HG03575 (cell line): ENCODE data around the gene CD27.

Source experiments
- ATAC-seq: cut with Tn5 transposase; IDR thresholded peaks from one replicate; pipeline ENCODE4 v1.9.1; 2021; ENCODE audit not compliant: unreplicated experiment, insufficient number of reproducible peaks, low FRiP score; ENCODE audit errors: extremely low read depth

The CD27 gene

DNA sequence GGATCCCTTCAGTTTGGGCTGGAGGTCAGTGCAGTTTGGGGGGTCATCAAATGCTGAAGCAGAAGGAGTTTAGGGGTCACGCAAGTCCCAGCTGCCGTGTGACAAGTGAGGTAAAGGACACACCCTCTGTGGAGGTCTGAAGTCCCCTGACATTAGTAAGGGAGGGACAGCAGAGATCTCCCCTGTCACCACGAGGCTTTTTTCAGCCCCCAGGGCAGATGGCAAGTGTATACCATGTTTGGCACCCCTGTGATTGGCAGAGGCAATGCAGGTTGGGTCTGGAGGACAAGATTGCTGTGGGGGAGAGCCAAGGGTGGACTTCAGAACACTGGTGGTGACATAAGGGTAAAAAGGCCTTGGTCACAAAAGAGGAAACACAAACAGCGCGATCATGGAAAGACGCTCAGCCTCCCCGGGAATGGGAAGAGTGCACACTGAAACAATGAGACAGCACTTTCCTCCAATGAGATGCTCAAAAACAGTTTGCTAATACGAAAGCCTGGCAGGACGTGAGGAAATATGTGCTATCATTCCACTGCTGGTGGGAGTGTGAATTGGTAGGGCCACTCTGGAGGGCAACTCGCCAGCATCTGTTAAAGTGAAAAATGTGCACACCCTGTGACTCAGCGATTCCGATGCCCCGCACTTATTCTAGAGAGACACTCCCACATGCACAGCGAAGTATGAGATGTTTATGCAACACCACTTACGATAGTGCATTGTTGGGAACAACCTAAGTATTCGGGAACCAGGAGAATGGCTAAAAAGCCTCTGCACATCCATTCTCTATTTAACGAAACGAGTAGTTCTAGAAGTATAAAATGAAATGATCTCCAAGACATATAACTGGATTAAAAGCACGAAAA lies 14.4 kb upstream of the CD27 start:
- ATAC-seq: no peak

DNA sequence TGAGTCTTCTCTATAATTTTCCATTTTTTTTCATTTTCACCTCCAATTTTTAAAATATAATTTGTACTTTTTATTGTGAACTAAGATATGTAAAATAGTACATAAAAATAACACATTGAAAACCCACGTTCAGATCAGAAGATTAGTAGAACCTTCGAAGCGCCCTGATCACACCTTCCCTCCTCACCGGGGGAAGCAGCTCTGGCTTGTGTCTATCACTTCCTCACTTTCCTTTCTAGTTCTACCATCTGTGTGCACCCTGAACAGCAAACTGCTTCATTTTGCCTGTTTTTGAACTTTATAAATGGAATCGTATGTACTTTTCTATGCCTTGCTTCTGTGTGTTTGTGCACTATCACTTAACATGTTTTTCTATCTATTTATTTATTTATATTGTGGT lies 11.8 kb upstream of the CD27 start:
- no peak for ATAC-seq

DNA sequence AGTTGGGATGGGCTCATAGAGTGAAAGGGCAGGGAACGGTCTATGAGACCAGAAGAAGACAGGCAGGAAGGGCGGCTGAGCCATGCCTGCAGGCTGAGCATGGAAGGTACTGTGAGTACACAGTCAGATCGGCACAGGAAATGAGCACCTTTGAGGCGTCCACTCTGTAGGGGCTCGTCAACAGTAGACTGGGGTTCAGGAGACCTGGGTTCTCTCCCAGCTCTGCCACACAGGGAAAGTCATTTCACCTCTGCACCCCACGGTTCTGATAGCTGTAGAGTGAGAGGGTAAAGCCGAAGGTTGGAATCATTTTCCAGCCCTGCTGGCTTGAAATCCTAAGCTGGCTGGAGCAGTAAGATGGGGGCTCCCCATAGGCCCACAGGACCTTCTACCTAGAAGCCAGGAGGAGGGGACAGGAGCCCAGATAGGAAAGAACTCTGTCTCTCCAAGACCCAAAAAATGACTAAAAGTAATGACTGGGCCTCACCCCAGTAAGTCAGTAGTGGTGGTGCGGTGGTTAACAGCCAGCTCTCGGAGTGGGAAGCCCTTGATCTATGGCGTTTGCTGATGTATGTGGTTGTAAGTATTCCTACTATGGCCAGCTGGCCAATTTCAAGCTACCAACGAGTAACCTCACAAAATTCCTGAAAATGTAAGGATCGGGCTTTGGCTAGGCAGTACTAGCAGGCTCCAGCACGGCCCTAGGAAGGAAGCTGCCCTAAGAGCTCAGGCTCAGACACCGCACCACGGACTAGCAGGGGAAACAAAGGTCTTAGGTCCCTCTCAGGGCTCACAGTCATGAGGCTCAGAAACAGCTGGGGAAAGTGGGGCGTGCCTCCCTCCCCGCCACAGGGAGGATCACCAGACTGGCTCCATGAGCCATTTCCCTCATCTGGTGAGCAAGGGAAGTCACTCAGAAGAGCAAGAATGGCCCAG lies 10.3 kb upstream of the CD27 start:
- no peak for ATAC-seq

DNA sequence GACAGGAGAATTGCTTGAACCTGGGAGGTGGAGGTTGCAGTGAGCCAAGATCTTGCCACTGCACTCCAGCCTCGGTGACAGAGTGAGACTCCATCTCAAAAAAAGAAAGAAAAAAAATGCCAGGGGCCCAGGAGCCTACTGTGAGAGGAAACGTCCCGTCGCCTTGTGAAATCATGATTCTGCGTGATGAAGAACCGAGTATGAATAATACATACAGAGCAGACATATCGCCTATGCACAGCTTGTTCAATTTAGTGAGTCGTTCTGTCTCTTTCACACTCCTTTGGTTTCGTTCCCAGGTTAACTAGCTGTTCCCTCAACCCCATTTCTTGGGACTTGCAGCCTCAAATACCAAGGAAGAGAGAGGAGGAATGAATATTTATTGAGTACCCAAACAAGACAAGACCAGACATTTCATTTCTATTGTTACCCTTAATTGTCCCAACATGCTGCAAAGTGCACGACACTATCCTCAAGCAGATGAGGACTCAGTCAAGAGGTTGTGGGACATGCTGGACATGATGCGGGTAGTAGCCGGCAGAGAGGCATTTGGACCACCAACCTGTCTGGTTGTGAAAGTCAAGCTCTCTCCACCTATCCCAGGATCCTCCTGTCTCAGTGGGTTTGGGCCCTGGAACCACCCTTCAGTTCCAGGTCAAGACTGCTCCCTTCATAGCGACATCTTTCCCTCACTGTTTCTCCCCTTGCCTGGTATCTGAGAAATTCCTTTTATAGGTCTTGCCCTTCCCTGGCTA lies 8.6 kb upstream of the CD27 start:
- ATAC-seq: no peak

DNA sequence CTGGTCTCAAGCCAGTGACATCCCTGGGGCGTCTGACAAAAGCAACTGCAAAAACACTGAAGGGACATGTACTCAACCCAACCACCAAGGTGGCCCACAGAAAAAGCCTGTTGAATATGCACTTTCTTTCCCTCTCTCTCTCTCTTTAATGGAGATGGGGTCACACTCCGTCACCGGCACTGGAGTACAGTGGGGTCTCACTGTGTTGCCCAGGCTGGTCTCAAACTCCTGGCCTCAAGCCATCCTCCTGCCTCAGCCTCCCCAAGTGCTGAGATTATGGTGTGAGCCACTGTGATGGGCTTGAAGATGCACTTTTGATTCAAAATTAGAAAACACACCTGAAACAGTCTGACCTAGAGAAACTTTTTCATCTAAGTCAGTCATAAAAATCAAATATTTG lies 7.2 kb upstream of the CD27 start:
- no peak for ATAC-seq

DNA sequence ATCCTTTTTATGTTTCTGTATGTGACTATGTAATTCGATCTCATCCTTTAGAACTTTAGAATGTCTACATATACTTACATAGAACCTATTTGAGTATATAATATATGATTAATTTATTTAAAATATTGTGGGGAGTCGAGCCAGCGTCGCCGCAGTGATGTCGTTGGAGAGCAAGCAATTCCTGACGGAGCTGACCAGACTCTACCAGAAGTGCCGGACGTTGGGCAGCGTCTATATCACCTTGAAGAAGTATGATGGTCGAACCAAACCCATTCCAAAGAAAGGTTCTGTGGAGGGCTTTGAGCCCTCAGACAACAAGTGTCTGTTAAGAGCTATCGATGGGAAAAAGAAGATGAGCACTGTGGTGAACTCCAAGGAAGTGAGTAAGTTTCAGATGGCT lies 6.4 kb upstream of the CD27 start:
- ATAC-seq: no peak

DNA sequence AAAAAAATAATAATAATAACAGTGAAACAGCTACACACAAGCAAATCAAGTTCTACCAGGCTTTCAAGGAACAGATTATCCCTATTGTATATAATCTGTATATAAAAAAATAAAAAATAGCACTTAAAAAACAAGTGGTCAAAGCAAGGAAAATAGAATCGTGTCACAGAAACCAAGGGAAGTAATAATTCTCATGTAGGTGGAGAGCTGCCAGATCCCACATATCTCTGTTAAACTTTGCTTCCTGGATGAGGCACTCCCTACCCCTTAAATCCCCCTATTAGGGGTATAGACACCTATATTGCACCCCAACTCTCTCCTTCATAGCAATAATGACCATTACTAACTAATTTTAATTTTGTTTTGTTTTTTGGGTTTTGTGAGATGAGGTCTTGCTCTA lies 4.4 kb upstream of the CD27 start:
- ATAC-seq: no peak

DNA sequence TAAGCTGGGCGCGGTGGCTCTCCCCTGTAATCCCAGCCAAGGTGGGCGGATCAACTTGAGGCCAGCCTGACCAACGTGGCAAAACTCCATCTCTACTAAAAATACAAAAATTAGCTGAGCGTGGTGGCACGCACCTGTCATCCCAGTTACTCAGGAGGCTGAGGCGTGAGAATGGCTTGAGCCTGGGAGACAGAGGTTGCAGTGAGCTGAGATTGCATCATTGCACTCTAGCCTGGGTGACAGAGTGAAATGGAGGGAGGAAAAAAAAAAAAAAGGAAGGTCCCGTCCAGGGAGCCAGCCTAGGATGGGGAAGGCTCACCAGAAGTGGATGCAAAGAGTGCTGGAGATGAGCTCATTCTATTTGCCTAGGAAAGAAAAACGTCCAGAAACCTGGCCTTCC lies 1.9 kb upstream of the CD27 start:
- ATAC-seq: no peak

DNA sequence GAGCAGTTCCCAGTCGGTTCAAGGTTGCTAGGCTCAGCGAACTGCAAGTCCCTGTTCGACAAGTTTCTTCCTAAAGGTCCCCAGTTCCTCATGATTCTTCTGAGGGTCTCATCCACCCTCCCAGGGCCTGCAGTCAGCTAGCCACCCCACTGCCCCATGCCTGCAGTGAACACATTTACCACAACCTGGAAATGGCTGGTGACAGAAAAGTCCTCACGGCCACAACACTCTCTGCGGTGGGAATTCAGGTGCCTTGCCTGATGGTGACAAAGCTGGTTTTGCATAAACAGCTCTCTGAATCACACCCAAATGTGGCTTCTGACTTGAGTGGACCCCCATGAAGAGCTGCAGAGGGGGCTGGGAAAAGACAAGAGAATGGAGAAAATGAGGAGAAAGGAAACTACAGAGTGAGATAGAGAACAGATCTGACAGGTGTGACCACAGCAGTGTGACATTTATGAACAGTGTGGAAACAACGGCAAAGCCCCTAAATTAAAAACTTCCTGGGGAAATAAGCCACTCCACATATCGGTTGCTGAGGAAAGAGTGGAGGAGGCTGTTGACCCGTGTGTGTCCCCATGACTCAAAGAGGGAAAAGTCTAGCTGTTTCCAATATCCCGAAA lies 1.3 kb upstream of the CD27 start:
- no peak for ATAC-seq

DNA sequence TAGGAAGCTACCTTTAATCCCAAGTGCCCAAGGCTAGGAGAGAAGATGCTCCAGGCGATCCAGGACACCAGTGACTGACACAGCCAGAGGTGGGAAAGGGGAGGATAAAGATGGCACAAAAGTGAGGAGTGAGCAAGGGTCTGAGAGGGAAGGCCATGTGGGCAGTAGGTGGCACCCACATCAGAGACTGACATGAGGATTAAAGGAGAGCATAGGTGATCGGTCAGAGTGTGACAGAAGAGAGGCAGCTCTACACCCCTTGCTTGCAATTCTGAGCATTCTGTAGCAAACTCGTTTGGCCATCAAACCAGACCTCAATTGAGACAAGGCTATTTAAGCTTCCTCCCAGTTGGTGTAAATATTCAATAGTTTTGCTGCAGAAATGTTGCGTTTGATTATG lies 724 bp upstream of the CD27 start:
- no peak for ATAC-seq

DNA sequence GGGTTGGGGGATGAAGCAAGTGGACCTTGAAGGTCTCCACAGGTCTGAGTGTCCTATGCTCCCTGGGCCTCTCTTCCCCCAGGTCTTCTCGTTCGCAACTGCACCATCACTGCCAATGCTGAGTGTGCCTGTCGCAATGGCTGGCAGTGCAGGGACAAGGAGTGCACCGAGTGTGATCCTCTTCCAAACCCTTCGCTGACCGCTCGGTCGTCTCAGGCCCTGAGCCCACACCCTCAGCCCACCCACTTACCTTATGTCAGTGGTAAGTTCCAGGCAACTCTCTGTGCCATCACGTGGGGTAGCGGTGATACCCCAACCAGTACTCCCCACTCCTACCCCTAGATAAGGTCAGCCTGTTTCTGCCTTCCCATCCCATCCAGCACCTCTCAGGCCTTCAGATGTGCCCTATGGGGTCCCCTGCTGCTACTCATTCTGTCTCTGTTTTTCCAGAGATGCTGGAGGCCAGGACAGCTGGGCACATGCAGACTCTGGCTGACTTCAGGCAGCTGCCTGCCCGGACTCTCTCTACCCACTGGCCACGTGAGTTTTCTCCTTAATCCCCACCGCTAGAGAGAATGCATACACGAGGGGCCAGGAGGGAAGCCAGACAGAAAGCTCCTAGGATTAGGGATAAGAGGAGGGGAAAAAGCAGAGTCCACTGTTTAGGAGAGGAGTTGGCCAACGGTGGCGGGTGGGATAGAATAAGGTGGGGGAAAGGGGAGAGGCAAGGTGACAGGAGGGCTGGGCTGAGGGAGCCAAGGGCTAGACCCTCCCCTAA lies 5.5 kb downstream of the CD27 start:
- no peak for ATAC-seq

DNA sequence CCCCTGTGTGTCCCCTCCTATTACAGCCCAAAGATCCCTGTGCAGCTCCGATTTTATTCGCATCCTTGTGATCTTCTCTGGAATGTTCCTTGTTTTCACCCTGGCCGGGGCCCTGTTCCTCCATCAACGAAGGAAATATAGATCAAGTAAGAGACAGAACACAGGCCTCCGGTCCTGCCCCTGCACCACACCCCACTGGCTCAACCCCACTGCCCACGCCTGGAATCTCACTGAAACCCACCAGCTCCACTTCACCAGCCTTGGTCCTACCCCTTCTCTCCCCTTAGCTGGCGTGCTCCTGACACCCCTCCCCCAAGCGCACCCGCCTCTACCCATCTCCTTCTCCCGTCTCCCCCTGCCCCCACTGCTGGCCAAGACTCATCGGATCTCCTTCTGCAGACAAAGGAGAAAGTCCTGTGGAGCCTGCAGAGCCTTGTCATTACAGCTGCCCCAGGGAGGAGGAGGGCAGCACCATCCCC lies 6.2 kb downstream of the CD27 start:
- no peak for ATAC-seq

DNA sequence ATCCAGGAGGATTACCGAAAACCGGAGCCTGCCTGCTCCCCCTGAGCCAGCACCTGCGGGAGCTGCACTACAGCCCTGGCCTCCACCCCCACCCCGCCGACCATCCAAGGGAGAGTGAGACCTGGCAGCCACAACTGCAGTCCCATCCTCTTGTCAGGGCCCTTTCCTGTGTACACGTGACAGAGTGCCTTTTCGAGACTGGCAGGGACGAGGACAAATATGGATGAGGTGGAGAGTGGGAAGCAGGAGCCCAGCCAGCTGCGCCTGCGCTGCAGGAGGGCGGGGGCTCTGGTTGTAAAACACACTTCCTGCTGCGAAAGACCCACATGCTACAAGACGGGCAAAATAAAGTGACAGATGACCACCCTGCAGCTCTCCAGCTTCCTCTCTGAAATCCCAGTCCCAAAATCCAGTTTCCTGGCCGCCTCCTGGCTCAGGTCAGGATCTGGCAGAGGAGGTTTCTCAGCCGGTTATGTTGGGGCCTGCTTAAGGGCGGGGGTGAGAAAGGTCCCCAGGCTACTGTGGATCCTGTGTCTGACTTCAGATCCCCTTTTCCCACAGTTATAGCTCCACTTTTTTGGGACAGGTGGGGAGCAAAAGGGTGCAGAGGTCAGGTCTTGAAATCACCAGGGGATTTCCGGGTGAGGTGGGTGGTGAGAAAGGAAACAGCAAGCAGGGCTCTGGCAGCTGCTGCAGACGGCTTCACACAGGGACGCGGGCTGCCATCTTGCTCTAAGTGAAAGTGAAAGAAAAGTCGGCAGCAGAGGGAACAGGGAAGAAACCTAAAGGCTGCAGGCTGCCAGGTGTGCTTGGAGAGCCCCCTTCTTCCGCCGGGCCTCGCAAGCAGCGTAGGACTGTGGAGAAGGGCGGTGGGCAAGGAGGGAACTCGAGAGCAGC lies 6.8 kb downstream of the CD27 start, which contains the start of gene TAPBPL:
TSS of gene TAPBPL (plus strand) at position 695 of the 897 bp plus-strand sequence. CDS start 207 bp downstream, outside the sequence.
- ATAC-seq: no peak

DNA sequence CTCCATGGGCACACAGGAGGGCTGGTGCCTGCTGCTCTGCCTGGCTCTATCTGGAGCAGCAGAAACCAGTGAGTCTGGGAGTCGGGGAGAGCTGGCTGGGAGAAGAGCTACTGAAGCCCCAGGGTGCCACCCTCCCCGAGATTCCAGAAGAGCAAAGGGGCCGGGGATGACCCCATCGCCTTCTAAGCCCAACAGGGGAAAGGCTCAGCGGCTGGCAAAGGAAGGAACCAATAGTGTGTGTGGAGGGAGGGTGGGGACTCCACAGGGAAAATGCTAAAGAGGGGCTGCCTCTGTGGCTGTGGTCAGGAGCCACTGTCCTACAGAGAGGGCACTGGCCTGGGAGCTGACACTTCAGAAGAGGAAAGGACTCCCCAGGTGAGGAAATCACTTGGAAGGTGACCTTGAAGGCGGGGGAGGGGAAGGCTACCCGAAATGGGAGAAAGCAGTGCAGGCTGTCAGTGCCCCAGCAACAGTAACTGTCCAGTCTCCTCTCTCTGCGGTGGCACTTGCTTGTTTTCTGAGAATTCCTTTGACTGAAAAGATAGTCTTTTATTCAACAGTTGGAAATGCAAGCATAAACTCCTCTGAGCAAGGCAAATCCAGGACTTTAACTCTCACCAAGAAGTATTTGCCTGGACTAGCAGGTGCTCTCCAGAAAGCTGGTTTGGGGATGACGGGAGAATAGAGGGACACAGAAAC lies 7.6 kb downstream of the CD27 start:
- no peak for ATAC-seq

DNA sequence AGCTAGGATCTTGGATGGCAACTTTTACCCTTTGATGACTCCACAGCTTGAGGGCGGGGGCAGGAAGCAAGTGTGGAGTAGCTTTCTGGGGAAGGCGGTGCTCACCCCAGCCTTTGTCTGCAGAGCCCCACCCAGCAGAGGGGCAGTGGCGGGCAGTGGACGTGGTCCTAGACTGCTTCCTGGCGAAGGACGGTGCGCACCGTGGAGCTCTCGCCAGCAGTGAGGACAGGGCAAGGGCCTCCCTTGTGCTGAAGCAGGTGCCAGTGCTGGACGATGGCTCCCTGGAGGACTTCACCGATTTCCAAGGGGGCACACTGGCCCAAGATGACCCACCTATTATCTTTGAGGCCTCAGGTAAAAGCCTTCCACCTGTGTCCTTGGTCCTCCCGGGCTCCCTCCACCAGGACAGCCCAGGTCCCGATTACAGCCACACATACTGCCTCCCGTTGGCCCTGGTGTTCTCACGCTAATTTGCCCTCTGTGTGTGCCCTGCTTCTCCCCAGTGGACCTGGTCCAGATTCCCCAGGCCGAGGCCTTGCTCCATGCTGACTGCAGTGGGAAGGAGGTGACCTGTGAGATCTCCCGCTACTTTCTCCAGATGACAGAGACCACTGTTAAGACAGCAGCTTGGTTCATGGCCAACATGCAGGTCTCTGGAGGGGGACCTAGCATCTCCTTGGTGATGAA lies 8.3 kb downstream of the CD27 start:
- ATAC-seq: no peak
